Skeletal muscle satellite cell (primary cell): ENCODE results near the gene TXNDC12.
"Not testable (repeated sequence)": the region's sequence is repeated elsewhere in the genome, so short reads cannot be mapped to it uniquely, and the experiment has no call there.

ENCODE experiments used
- H3K27me3 ChIP-seq: 2 replicates; pipeline ENCODE4 v1.7.0; 2013; ENCODE audit warnings: low read length; ENCODE audit not compliant: control insufficient read depth, insufficient read depth
- H3K36me3 ChIP-seq: 2 replicates; pipeline ENCODE4 v1.7.0; 2013; ENCODE audit warnings: mild to moderate bottlenecking, control low read depth, low read length; ENCODE audit not compliant: insufficient read depth
- H3K4me1 ChIP-seq: 2 replicates; pipeline ENCODE4 v1.7.0; 2013; ENCODE audit warnings: low read length; ENCODE audit not compliant: control insufficient read depth, insufficient read depth
- H3K4me2 ChIP-seq: 2 replicates; pipeline ENCODE4 v1.7.0; 2013; ENCODE audit warnings: mild to moderate bottlenecking, low read length
- H3K4me3 ChIP-seq: 2 replicates; pipeline ENCODE4 v1.7.0; 2013; ENCODE audit warnings: low read length
- H3K9ac ChIP-seq: 2 replicates; pipeline ENCODE4 v1.7.0; 2013; ENCODE audit warnings: mild to moderate bottlenecking, low read depth, low read length, moderate library complexity
- H3K9me3 ChIP-seq: replicated peaks from 2 replicates; pipeline ENCODE4 v1.7.0; 2013; ENCODE audit warnings: mild to moderate bottlenecking, control low read depth, low read length

Gene TXNDC12

DNA sequence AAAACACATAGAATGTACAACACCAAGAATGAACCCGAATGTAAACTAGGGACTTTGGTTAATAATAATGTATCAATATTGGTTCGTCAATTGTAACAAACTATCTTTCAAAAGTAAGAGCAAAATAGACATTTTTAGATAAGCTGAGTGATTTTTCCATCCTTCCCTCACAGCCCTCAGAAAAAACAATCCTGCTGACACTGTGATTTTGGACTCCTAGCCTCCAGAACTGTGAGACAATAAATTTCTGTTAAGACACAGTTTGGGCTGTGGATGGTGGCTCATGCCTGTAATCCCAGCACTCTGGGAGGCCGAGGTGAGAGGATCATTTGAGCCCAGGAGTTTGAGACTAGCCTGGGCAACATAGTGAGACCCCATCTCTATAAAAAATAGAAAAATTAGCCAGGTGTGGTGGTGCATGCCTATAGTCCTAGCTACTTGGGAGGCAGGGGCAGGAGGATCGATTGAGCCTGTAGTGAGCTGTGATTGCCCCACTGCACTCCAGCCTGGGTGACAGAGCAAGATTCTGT is 9.3 kb downstream of the TXNDC12 start:
- peaks cover 10% of the 10 kb centered on the region for H3K36me3 ChIP-seq
- not testable (repeated sequence) for H3K4me3 ChIP-seq, H3K4me2 ChIP-seq, H3K27me3 ChIP-seq, H3K4me1 ChIP-seq, H3K9ac ChIP-seq, H3K9me3 ChIP-seq

DNA sequence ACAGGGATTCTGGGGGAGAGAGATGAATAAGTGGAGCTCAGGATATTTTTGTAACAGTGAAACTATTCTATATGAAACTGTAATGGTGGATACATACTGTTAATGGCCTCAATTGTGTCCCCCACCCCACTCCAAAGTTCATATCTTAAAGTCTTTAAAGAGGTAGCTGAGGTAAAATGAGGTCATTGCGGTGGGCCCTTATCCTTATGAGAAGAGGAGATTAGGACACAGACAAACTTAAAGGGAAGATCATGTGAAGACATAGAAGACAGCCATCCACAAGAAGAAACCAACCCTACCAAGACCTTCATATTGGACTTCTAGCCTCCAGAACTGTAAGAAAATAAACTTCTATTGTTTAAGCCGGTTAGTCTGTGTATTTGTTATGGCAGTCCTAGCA is 9.8 kb downstream of the TXNDC12 start:
- H3K4me2 ChIP-seq: no peak overlapping the region
- H3K4me1 ChIP-seq: no peaks in the 10 kb centered on the region
- H3K36me3 ChIP-seq: peaks cover 6% of the 10 kb centered on the region
- no peaks in the 10 kb centered on the region for H3K9me3 ChIP-seq
- H3K4me3 ChIP-seq: no peak overlapping the region
- no peaks in the 10 kb centered on the region for H3K27me3 ChIP-seq
- H3K9ac ChIP-seq: no peak overlapping the region

DNA sequence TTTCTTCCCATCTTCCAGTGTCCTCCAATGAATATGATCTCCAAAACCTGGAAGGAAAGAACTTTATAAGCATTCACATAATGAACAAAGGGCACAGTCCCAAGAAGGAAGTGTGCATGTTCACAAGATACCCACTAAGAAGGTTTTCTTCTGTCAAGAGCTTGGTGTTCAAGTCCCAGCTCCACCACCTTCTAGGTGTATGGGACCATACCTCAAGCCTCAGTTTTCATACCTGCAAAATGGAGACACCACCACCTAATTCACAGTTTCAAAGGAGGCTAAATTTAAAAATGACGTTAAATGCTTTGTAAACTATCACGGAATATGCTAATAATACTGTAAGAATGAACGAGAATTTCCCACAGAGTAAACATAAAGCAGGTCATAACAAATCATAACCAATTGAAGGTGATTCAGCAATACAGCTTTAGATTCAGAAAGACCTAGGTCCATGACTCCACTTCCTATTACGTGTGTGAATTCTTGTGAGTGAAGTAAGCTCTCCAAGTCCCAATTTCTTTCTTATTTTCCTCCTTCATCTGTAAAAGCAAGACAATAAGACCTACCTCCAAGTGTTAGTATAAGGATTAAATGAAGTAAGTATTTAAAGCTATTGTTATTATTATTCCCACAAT is 13.3 kb downstream of the TXNDC12 start:
- no peak overlapping the region for H3K4me2 ChIP-seq
- no peaks in the 10 kb centered on the region for H3K27me3 ChIP-seq
- H3K9me3 ChIP-seq: no peaks in the 10 kb centered on the region
- H3K36me3 ChIP-seq: peaks cover 16% of the 10 kb centered on the region
- H3K4me3 ChIP-seq: no peak overlapping the region
- H3K9ac ChIP-seq: no peak overlapping the region
- no peaks in the 10 kb centered on the region for H3K4me1 ChIP-seq

DNA sequence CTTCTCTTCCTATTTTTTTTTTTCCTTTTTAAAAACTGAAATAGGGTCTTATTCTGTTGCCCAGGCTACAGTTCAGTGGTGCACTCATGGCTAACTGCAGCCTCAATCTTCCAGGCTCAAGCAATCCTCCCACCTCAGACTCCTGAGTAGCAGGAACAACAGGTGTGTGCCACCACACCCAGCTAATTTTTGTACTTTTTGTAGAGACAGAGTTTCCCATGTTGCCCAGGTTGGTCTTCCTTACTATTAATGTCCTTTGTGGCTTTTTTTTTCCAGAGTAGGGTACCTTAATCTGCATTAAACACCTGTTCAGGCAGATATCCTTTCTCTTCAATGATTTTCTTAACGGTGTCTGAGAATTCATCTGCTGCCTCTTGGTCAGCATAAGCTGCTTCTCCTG is 17.1 kb downstream of the TXNDC12 start:
- Histone ChIP-seq H3K4me1 (peaks cover 5% of the 10 kb centered on the region), H3K9ac (no peak overlapping the region), H3K9me3 (no peaks in the 10 kb centered on the region), H3K4me3 (no peak overlapping the region), H3K27me3 (no peaks in the 10 kb centered on the region), H3K4me2 (no peak overlapping the region), H3K36me3 (peaks cover 16% of the 10 kb centered on the region)

DNA sequence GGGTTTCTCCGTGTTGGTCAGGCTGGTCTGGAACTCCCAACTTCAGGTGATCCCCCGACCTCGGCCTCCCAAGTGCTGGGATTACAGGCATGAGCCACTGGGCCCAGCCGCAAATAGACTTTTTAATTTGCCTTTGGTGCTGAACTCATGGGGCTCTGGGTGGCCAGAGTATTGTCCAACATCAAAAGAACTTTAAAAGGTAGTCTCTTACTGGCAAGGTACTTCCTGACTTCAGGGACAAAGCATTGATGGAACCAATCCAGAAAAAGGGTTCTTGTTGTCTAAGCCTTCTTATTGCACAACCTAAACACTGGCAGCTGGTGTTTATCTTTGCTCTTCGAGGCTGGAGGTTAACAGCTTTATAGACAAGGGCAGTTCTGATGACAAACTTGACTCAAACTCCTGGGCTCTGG is 17.6 kb downstream of the TXNDC12 start:
- H3K4me1 ChIP-seq: peaks cover 5% of the 10 kb centered on the region
- H3K9ac ChIP-seq: no peak overlapping the region
- H3K4me2 ChIP-seq: no peak overlapping the region
- H3K9me3 ChIP-seq: no peaks in the 10 kb centered on the region
- no peak overlapping the region for H3K4me3 ChIP-seq
- H3K27me3 ChIP-seq: no peaks in the 10 kb centered on the region
- peaks cover 16% of the 10 kb centered on the region for H3K36me3 ChIP-seq

DNA sequence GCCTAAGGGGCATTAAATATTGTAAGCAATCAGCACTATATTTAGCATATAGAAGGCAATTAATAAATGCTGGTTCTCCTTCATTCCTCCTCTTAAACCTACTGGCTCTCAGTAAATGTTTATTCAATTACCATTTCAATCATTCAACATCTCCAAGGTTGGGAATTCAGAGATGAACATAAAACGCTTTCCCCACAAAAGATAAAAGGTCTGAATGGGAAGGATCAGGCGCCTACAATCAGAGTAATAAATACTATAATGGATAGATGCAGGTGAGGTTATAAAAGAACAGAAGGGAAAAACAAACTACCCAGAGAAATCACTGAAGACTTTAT is 21.0 kb downstream of the TXNDC12 start:
- Histone ChIP-seq H3K36me3 (peaks cover 4% of the 10 kb centered on the region), H3K4me2 (peak overlapping the region; percentile 93), H3K9me3 (no peaks in the 10 kb centered on the region), H3K9ac (peak overlapping the region; percentile 95), H3K4me3 (peak overlapping the region; percentile 97), H3K27me3 (no peaks in the 10 kb centered on the region), H3K4me1 (peaks cover 17% of the 10 kb centered on the region)

DNA sequence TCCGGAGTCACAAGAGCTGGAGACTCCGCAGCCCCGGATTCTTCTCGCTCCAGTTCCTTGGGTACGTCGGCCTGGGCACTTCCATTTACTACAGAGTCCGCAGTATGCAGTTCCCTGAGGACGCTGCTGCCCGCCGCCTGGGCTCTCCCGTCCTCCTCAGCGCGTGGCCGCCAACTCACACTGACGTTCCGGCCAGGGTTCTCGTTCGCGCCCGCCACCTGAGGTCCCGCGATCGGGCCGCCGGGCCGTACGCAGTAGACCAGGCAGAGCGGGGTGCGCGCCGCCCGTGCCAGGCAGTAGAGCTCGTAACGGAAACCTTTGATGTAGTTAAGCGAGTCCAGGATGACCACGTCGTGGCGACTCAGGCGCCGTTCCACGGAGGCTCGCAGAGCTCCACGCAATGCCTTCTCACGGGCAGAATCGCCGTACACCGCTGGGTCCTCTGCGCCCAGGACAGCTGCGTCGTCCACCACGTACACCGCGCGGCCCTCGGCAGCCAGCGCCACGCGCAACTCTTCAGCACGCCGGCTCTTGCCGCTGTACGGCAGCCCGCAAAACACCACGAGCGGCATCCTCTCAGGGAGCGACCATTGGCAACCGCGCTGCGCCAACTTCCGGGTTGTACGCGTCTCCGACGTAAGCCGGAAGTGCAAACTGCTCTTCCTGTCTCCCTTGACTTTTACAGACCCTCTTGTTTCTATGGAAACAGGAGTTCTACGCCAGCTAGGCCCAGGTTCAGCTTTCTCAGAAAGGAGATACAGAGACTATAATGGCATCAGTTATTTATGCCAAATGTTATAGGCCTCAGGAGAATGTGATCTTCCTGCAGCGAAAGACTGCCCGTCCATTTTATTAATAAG is 21.6 kb downstream of the TXNDC12 start, which contains the start of gene KTI12:
Gene KTI12, minus strand, starts transcription at position 621 of the 860 bp plus-strand sequence. Its CDS starts 49 bp downstream, at position 572.
- H3K4me2 ChIP-seq: peak within 1 kb of the TSS; percentile 93
- no peaks in the 10 kb centered on the region for H3K9me3 ChIP-seq
- H3K4me3 ChIP-seq: peak within 1 kb of the TSS; percentile 97
- no peaks in the 10 kb centered on the region for H3K27me3 ChIP-seq
- H3K9ac ChIP-seq: peak within 1 kb of the TSS; percentile 95
- H3K4me1 ChIP-seq: peaks cover 17% of the 10 kb centered on the region
- H3K36me3 ChIP-seq: peaks cover under 1% of the 10 kb centered on the region

DNA sequence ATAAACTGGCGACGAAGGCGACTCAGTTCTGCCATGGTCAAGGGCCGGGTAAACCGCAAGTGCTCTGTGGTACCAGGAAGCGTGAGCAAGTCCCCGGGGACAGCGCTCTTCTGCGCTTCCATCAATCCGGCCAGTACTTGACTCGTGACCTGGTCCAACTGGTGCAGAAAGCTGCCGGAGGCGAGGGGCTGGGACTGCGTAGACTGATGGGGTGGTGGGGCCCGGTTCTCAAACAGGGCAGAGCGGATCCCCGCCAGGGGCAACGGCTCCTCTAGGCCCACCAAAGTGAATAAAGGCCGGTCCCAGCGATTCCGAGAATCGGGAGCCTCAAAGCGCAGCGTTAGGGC is 22.2 kb downstream of the TXNDC12 start:
- H3K9me3 ChIP-seq: no peaks in the 10 kb centered on the region
- H3K4me3 ChIP-seq: peak overlapping the region; percentile 97
- peaks cover 3% of the 10 kb centered on the region for H3K36me3 ChIP-seq
- peak overlapping the region; percentile 95 for H3K9ac ChIP-seq
- H3K4me1 ChIP-seq: peaks cover 17% of the 10 kb centered on the region
- no peaks in the 10 kb centered on the region for H3K27me3 ChIP-seq
- peak overlapping the region; percentile 93 for H3K4me2 ChIP-seq

DNA sequence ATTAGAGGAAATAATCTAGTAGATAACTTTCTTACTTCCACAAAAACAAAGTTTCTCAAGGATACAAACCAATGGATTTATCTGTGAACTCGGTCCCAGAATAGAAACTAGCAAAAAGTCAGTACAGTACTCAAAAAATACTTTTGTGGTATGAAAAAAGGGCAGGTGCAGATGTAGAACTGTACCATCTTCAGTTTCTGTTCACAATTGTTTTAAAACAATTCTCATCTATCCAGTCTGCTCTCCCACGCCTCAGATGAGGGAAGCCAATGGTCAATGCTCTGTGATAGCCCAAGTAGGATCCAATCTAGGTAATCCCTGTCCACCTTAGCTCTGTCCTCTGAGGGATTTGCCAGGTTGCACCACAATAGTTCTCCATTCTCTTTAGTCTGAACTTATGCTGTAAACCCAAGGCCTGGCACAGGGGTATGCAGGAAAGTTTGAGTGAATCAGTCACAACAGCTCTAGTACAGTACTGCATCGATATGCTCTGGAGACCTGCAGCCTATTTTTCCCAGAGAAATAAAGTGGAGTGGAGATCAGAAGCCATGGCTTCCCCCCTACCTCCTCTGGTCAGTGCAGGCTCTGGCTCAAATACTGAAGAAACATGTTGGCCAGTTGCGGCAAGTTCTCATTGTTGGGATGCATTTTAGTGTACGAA is 22.7 kb downstream of the TXNDC12 start:
- peak overlapping the region; percentile 93 for H3K4me2 ChIP-seq
- H3K4me1 ChIP-seq: peaks cover 17% of the 10 kb centered on the region
- peak overlapping the region; percentile 97 for H3K4me3 ChIP-seq
- no peaks in the 10 kb centered on the region for H3K9me3 ChIP-seq
- peak overlapping the region; percentile 95 for H3K9ac ChIP-seq
- peaks cover 3% of the 10 kb centered on the region for H3K36me3 ChIP-seq
- H3K27me3 ChIP-seq: no peaks in the 10 kb centered on the region

DNA sequence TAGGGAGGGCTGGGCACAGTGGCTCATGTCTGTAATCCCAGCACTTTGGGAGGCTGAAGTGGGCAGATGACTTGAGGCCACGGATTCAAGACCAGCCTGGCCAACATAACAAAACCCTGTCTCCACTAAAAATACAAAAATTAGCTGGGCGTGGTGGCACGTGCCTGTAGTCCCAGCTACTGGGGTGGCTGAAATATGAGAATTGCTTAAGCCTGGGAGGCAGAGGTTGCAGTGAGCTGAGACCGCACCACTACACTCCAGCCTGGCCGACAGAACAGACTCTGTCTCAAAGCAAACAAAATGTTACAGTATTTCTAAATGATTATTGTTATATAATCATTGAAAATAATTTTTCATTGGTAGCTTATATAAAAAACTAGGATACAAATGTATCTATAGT is 26.2 kb downstream of the TXNDC12 start:
- Histone ChIP-seq H3K36me3 (peaks cover 16% of the 10 kb centered on the region), H3K4me1 (peaks cover 15% of the 10 kb centered on the region)
- not testable (repeated sequence) for H3K9ac ChIP-seq, H3K4me2 ChIP-seq, H3K27me3 ChIP-seq, H3K4me3 ChIP-seq, H3K9me3 ChIP-seq

DNA sequence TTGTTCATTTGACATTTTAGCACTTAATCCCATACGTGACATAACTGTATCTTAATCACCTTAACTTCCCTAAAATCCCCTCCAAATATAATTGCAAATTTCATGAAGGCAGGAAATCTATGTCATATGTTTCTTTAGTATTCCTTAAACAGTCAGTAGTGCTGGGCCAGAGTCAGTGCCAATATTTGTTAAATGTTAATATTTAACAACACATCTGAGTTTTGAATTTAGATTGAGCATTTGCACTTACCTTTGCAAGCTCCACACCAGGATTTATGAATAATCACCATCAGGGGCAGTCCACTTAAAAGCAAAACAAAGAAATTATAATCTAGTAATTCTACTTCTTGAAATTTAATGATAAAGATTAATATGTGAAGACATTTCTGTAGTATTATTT is 26.7 kb downstream of the TXNDC12 start:
- Histone ChIP-seq H3K9me3 (no peaks in the 10 kb centered on the region), H3K36me3 (peaks cover 21% of the 10 kb centered on the region), H3K27me3 (no peaks in the 10 kb centered on the region), H3K9ac (no peak overlapping the region), H3K4me1 (peaks cover 13% of the 10 kb centered on the region), H3K4me2 (no peak overlapping the region), H3K4me3 (no peak overlapping the region)
